K562 (cell line): ENCODE data around the gene CIAO3. TPM values are rescaled to one million over a fixed set of nuclear protein-coding genes. Genes with fewer than 3 reads are reported as not detected.

Experiments used
- BDP1 ChIP-seq: IDR thresholded peaks from 3 replicates; pipeline ENCODE4 v1.6.1; 2011; ENCODE audit not compliant: insufficient read length, insufficient read depth
- CREB1 ChIP-seq, 2 experiments: sonication (generic) in 1 of 2; formaldehyde crosslinking in 1 of 2; IDR thresholded peaks; 2 replicates each; pipeline versions ENCODE4 v1.6.1 to v1.8.0; 2012 to 2022; ENCODE audit warnings: inconsistent platforms in 1 of 2, mild to moderate bottlenecking in 1 of 2, missing genetic modification reagents in 1 of 2, moderate library complexity in 1 of 2
- CREM ChIP-seq: IDR thresholded peaks from 2 replicates; pipeline ENCODE4 v1.6.1; 2014; ENCODE audit warnings: antibody characterized with exemption, low read depth
- GABPB1 ChIP-seq: sonication (generic); formaldehyde crosslinking; IDR thresholded peaks from 2 replicates; pipeline ENCODE4 v1.8.0; 2022; ENCODE audit warnings: mild to moderate bottlenecking, missing genetic modification reagents
- HLTF ChIP-seq: fragments of 450-650 bp; IDR thresholded peaks from 2 replicates; pipeline ENCODE4 v1.6.1; 2016
- KDM5B ChIP-seq: fragments of 200-600 bp; sonication (generic); IDR thresholded peaks from 2 replicates; pipeline ENCODE4 v1.6.1; 2012; ENCODE audit warnings: low read depth, mild to moderate bottlenecking, moderate library complexity, low read length, control low read depth, inconsistent platforms; ENCODE audit not compliant: insufficient replicate concordance
- MTA2 ChIP-seq: fragments of 450-650 bp; IDR thresholded peaks from 2 replicates; pipeline ENCODE4 v1.6.1; 2016; ENCODE audit warnings: low read depth
- MXI1 ChIP-seq: IDR thresholded peaks from 2 replicates; pipeline ENCODE4 v1.6.1; 2011; ENCODE audit warnings: low read depth, mild to moderate bottlenecking, improper control_type of control experiment, low read length
- NBN ChIP-seq: fragments of 450-650 bp; IDR thresholded peaks from 2 replicates; pipeline ENCODE4 v1.6.1; 2016; ENCODE audit warnings: low read depth, mild to moderate bottlenecking
- PHF20 ChIP-seq: fragments of 450-650 bp; IDR thresholded peaks from 2 replicates; pipeline ENCODE4 v1.6.1; 2018; ENCODE audit not compliant: partially characterized antibody
- PHF8 ChIP-seq: fragments of 200-600 bp; sonication (generic); IDR thresholded peaks from 2 replicates; pipeline ENCODE4 v1.6.1; 2012; ENCODE audit warnings: mixed run types, mild to moderate bottlenecking, inconsistent platforms, low read length, moderate library complexity, borderline replicate concordance
- RFX1 ChIP-seq: fragments of 450-650 bp; IDR thresholded peaks from 2 replicates; pipeline ENCODE4 v1.6.1; 2016; ENCODE audit warnings: mild to moderate bottlenecking, moderate library complexity
- UBTF ChIP-seq, 2 experiments: IDR thresholded peaks; 2 replicates each; pipeline ENCODE4 v1.6.1; 2012; ENCODE audit warnings: improper control_type of control experiment in 2 of 2, low read depth in 2 of 2, low read length in 2 of 2, borderline replicate concordance in 1 of 2
- polyA plus RNA-seq, 8 experiments: library from polyadenylated mRNA; depleted of rRNA in 4 of 8; stranded (reverse) in 5 of 8; unstranded in 3 of 8; fragments of >200 nt; fragmentation: Nextera tagmentation in 2 of 8; fragmentation: Illumina TruSeq in 1 of 8; extraction: Ambion mirVana in 2 of 8; extraction: Trizol in 1 of 8; gene quantifications; 2 replicates each; pipeline versions ENCODE4 v1.2.1 to v1.2.3, GENCODE V29; 2011 to 2014; ENCODE audit warnings: inconsistent platforms in 1 of 8, missing spikeins in 1 of 8
- total RNA-seq, 7 experiments: library from RNA; depleted of rRNA in 6 of 7; stranded (reverse); fragments of >200 nt in 6 of 7; fragmentation: Illumina TruSeq in 2 of 7; extraction: Trizol in 2 of 7; gene quantifications; 2 replicates each; pipeline versions ENCODE4 v1.2.1 to v1.2.3, GENCODE V29; 2011 to 2021; ENCODE audit warnings: low replicate concordance in 1 of 7
- TF ChIP-seq, protein P1 (sequence below): fragments of 250-450 bp; sonication (Bioruptor Pico); IDR thresholded peaks from 2 replicates; pipeline ENCODE4 v1.4.0; 2020; ENCODE audit warnings: mild to moderate bottlenecking
- TF ChIP-seq, protein P2 (sequence below): fragments of 250-450 bp; sonication (Bioruptor Pico); IDR thresholded peaks from 2 replicates; pipeline ENCODE4 v1.8.0; 2022; ENCODE audit warnings: inconsistent platforms, mild to moderate bottlenecking, moderate library complexity, borderline replicate concordance
- TF ChIP-seq, protein P3 (sequence below): fragments of 200-400 bp; formaldehyde crosslinking; IDR thresholded peaks from 2 replicates; pipeline ENCODE4 v1.6.1; 2017; ENCODE audit warnings: mild to moderate bottlenecking, low read depth, low read length, moderate library complexity
- TF ChIP-seq, protein P4 (sequence below): sonication (generic); formaldehyde crosslinking; IDR thresholded peaks from 2 replicates; pipeline ENCODE4 v1.8.0; 2022; ENCODE audit warnings: mild to moderate bottlenecking, low read depth, missing genetic modification reagents

CIAO3 gene
- total and polyA plus RNA-seq, 9 of the 15 experiments (the other 6 are each of a cell fraction or from before 2014, with no cell fraction given): 2.2 to 35.6 (median 18.7) TPM

GRCh38 chr16:684071-684794, 56.6 kb downstream of the CIAO3 start, which contains the start of gene JMJD8 (continued):
- TF ChIP-seq, protein P1, sequence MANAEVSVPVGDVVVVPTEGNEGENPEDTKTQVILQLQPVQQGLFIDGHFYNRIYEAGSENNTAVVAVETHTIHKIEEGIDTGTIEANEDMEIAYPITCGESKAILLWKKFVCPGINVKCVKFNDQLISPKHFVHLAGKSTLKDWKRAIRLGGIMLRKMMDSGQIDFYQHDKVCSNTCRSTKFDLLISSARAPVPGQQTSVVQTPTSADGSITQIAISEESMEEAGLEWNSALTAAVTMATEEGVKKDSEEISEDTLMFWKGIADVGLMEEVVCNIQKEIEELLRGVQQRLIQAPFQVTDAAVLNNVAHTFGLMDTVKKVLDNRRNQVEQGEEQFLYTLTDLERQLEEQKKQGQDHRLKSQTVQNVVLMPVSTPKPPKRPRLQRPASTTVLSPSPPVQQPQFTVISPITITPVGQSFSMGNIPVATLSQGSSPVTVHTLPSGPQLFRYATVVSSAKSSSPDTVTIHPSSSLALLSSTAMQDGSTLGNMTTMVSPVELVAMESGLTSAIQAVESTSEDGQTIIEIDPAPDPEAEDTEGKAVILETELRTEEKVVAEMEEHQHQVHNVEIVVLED (CRISPR knock-in tag): 0 out of 2 replicates have a peak, but pooled peaks have one; percentile 43
- TF ChIP-seq, protein P2, sequence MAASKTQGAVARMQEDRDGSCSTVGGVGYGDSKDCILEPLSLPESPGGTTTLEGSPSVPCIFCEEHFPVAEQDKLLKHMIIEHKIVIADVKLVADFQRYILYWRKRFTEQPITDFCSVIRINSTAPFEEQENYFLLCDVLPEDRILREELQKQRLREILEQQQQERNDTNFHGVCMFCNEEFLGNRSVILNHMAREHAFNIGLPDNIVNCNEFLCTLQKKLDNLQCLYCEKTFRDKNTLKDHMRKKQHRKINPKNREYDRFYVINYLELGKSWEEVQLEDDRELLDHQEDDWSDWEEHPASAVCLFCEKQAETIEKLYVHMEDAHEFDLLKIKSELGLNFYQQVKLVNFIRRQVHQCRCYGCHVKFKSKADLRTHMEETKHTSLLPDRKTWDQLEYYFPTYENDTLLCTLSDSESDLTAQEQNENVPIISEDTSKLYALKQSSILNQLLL (CRISPR knock-in tag): no peak
- TF ChIP-seq, protein P3, sequence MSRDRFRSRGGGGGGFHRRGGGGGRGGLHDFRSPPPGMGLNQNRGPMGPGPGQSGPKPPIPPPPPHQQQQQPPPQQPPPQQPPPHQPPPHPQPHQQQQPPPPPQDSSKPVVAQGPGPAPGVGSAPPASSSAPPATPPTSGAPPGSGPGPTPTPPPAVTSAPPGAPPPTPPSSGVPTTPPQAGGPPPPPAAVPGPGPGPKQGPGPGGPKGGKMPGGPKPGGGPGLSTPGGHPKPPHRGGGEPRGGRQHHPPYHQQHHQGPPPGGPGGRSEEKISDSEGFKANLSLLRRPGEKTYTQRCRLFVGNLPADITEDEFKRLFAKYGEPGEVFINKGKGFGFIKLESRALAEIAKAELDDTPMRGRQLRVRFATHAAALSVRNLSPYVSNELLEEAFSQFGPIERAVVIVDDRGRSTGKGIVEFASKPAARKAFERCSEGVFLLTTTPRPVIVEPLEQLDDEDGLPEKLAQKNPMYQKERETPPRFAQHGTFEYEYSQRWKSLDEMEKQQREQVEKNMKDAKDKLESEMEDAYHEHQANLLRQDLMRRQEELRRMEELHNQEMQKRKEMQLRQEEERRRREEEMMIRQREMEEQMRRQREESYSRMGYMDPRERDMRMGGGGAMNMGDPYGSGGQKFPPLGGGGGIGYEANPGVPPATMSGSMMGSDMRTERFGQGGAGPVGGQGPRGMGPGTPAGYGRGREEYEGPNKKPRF: no peak
- TF ChIP-seq PHF8: peak; percentile 62; the same call in 1 of the 2 replicates
- no peak for TF ChIP-seq BDP1
- TF ChIP-seq MXI1: peak; percentile 94
- TF ChIP-seq CREM: peak; percentile 90
- peak; percentile 78 for TF ChIP-seq CREB1 (IDR thresholded peaks at IDR 0.05)
- peak; percentile 81 for TF ChIP-seq CREB1 (CRISPR knock-in tag; IDR thresholded peaks at IDR 0.05)
- no peak for TF ChIP-seq MTA2
- TF ChIP-seq, protein P4, sequence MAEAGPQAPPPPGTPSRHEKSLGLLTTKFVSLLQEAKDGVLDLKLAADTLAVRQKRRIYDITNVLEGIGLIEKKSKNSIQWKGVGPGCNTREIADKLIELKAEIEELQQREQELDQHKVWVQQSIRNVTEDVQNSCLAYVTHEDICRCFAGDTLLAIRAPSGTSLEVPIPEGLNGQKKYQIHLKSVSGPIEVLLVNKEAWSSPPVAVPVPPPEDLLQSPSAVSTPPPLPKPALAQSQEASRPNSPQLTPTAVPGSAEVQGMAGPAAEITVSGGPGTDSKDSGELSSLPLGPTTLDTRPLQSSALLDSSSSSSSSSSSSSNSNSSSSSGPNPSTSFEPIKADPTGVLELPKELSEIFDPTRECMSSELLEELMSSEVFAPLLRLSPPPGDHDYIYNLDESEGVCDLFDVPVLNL: no peak
- peak in 1 of 2 experiments; percentile 35; a peak in 1 of 4 replicates for TF ChIP-seq UBTF (IDR thresholded peaks at IDR 0.05; ENCODE audit: borderline replicate concordance in 1 of 2, low read depth in 2 of 2, low read length in 2 of 2)
- TF ChIP-seq PHF20: peak; percentile 65
- TF ChIP-seq KDM5B: peak; percentile 72
- no peak for TF ChIP-seq HLTF
- peak; percentile 99 for TF ChIP-seq RFX1
- peak; percentile 96 for TF ChIP-seq GABPB1 (CRISPR knock-in tag)
- no peak for TF ChIP-seq NBN
